ENCODE data around the gene WNK4. TPM values are rescaled to one million over a fixed set of nuclear protein-coding genes. Genes with fewer than 3 reads are reported as not detected.

The WNK4 gene
- total RNA-seq, 1 experiment from 2014 or later, result 2.6 TPM

DNA sequence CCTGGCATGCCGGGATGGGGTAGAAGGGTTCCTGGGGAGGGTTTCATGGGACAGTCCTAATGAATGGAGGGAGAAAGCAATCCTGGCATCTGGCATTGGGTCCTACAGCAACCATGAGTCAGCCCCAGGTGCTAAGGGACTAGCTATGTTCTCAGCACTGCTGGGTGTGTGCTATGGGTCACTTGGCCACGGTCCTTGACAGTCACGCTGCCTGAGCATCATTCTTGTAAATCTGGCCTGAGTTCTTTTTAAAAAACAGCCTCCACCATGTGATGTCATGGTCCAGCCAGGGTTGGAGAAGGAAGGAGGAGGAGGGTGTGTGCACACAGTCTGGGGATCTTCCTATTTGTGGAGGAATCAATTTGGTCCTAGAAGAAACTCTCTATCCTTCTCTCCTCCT, 25.6 kb upstream of the WNK4 start:
- peaks cover 28% of the 10 kb centered on the region for H3K27me3 Mint-ChIP-seq (ENCODE audit: low read depth)
- TF ChIP-seq, protein P1, sequence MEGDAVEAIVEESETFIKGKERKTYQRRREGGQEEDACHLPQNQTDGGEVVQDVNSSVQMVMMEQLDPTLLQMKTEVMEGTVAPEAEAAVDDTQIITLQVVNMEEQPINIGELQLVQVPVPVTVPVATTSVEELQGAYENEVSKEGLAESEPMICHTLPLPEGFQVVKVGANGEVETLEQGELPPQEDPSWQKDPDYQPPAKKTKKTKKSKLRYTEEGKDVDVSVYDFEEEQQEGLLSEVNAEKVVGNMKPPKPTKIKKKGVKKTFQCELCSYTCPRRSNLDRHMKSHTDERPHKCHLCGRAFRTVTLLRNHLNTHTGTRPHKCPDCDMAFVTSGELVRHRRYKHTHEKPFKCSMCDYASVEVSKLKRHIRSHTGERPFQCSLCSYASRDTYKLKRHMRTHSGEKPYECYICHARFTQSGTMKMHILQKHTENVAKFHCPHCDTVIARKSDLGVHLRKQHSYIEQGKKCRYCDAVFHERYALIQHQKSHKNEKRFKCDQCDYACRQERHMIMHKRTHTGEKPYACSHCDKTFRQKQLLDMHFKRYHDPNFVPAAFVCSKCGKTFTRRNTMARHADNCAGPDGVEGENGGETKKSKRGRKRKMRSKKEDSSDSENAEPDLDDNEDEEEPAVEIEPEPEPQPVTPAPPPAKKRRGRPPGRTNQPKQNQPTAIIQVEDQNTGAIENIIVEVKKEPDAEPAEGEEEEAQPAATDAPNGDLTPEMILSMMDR (conservative IDR thresholded peaks at IDR 0.05), result no peak
- no peaks in the 10 kb centered on the region for H3K4me1 Mint-ChIP-seq
- H3K14ac ChIP-seq (ENCODE audit: insufficient read depth, low read length), result no peak overlapping the region
- H3K4me1 ChIP-seq (ENCODE audit: insufficient read depth, low read length), result no peaks in the 10 kb centered on the region
- no peaks in the 10 kb centered on the region for H3K79me1 ChIP-seq (ENCODE audit: insufficient read depth, low read depth, low read length, poor library complexity, severe bottlenecking)
- H3K27ac ChIP-seq (ENCODE audit: insufficient read length, low read depth, low read length), result no peak overlapping the region
- no peak for DNase-seq
- H3K9me3 ChIP-seq (ENCODE audit: control insufficient read depth, low read depth, low read length), result no peaks in the 10 kb centered on the region
- no peak overlapping the region for H3K18ac ChIP-seq (ENCODE audit: insufficient read length, low read depth, low read length)
- H4K91ac ChIP-seq (ENCODE audit: insufficient read length, low read depth, low read length), result no peak overlapping the region
- H2BK5ac ChIP-seq (ENCODE audit: insufficient read length, low read length), result no peak overlapping the region
- H2BK120ac ChIP-seq (ENCODE audit: low read depth, low read length, poor library complexity, severe bottlenecking), result no peak overlapping the region
- H3K27me3 ChIP-seq (ENCODE audit: insufficient read depth, low read length), result peaks cover 4% of the 10 kb centered on the region; the same call in 1 of the 2 replicates
- no peaks in the 10 kb centered on the region for H3K36me3 Mint-ChIP-seq (ENCODE audit: insufficient read depth in 1 of 3, low read depth in 3 of 3)
- H3K23ac ChIP-seq (ENCODE audit: insufficient read length, low read depth, low read length), result no peak overlapping the region
- H3T11ph ChIP-seq (ENCODE audit: low read length), result no peak overlapping the region
- H4K20me1 ChIP-seq (ENCODE audit: control insufficient read depth, insufficient read depth, insufficient read length), result no peaks in the 10 kb centered on the region
- no peak overlapping the region for H4K5ac ChIP-seq (ENCODE audit: insufficient read length, low read depth, low read length)
- no peak overlapping the region for H2BK12ac ChIP-seq (ENCODE audit: insufficient read length, low read depth, low read length)
- H4K8ac ChIP-seq (replicated peaks; ENCODE audit: insufficient read length, low read depth, low read length), result no peak overlapping the region
- H3K56ac ChIP-seq (ENCODE audit: insufficient read length, low read depth, low read length), result no peak overlapping the region
- no peaks in the 10 kb centered on the region for H3K79me2 ChIP-seq (ENCODE audit: insufficient read depth, low read length)
- H3K23me2 ChIP-seq (ENCODE audit: insufficient read length, low read depth, low read length, poor library complexity, severe bottlenecking), result no peaks in the 10 kb centered on the region
- no CpG with 5 or more reads among the region's 3 CpGs for whole genome bisulfite sequencing (ENCODE audit: extremely low coverage, insufficient read length, low lambda C conversion rate)
- H2BK15ac ChIP-seq (ENCODE audit: low read depth, low read length), result no peak overlapping the region
- no peak overlapping the region for H2BK20ac ChIP-seq (ENCODE audit: low read depth, low read length, poor library complexity, severe bottlenecking)
- H2AK5ac ChIP-seq (ENCODE audit: insufficient read length, low read length), result no peak overlapping the region
- H3K4me2 ChIP-seq (ENCODE audit: insufficient read depth, insufficient read length, low read length), result no peak overlapping the region
- H3K9me3 Mint-ChIP-seq, result no peaks in the 10 kb centered on the region
- H3K27ac Mint-ChIP-seq, result no peak overlapping the region
- no peak overlapping the region for H3K4me3 Mint-ChIP-seq
- H3K4ac ChIP-seq (ENCODE audit: low read depth, low read length), result no peak overlapping the region
- no peak overlapping the region for H2AFZ ChIP-seq (ENCODE audit: low read length)
- no peak overlapping the region for H3K9ac ChIP-seq (ENCODE audit: extremely low read depth, insufficient read length, low read length)

Data from H9 (cell line).